Body of pancreas (tissue), 4 donors: Measurements from ENCODE around the gene PUS7L.

Experiments used
- POLR2A ChIP-seq, 3 donors: fragments of 450-650 bp; IDR thresholded peaks; one replicate each; pipeline ENCODE4 v1.6.1; 2016; ENCODE audit warnings: antibody characterized with exemption in 3 of 3, mild to moderate bottlenecking in 2 of 3
- TF ChIP-seq, protein P1 (sequence below), 7 experiments: fragments of 450-650 bp in 4 of 7; fragments of 200-600 bp in 3 of 7; sonication (generic) in 3 of 7; IDR thresholded peaks; one replicate each; pipeline ENCODE4 v1.5.1; 2016 to 2019; ENCODE audit warnings: antibody characterized with exemption in 7 of 7

DNA sequence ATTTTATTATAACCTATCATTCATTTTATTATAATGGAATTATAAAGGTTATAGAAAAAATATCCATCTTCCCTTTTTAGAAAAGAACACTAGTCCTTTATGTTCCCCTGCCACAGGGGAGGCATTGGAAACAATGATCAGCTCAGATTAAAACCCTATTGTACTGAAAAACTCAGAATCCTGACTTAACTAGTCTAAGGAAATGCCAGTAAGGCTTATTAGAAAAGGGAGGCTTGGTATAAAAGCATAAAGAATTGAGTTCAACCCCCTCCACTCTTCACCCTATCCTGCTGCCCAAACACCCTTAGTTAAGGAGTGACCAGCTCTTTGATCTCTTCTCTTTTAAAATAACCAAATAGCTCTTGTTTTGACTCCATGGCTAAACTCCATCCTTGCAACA lies 36.0 kb downstream of the PUS7L start:
- TF ChIP-seq POLR2A (IDR thresholded peaks at IDR 0.05), result no peak
- TF ChIP-seq, protein P1, sequence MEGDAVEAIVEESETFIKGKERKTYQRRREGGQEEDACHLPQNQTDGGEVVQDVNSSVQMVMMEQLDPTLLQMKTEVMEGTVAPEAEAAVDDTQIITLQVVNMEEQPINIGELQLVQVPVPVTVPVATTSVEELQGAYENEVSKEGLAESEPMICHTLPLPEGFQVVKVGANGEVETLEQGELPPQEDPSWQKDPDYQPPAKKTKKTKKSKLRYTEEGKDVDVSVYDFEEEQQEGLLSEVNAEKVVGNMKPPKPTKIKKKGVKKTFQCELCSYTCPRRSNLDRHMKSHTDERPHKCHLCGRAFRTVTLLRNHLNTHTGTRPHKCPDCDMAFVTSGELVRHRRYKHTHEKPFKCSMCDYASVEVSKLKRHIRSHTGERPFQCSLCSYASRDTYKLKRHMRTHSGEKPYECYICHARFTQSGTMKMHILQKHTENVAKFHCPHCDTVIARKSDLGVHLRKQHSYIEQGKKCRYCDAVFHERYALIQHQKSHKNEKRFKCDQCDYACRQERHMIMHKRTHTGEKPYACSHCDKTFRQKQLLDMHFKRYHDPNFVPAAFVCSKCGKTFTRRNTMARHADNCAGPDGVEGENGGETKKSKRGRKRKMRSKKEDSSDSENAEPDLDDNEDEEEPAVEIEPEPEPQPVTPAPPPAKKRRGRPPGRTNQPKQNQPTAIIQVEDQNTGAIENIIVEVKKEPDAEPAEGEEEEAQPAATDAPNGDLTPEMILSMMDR (IDR thresholded peaks at IDR 0.05), result no peak
